Neural progenitor cell (in vitro differentiated cells): ENCODE measurements around the gene MSI2. TPM values are rescaled to one million over a fixed set of nuclear protein-coding genes. Genes with fewer than 3 reads are reported as not detected.

Source experiments
- DNase-seq: peaks from one replicate; pipeline ENCODE4 v3.0.0-alpha.2; 2016; ENCODE audit warnings: low spot score
- H2AFZ ChIP-seq: fragments of 200-600 bp; sonication (generic); replicated peaks from 2 replicates; pipeline ENCODE4 v1.6.1; 2016; ENCODE audit warnings: antibody characterized with exemption
- H3F3A ChIP-seq: fragments of 200-600 bp; sonication (generic); 2 replicates; pipeline ENCODE4 v1.6.1; 2016; ENCODE audit warnings: antibody characterized with exemption, low read depth
- H3K27ac ChIP-seq: fragments of 200-600 bp; sonication (generic); 2 replicates; pipeline ENCODE4 v1.5.1; 2016; ENCODE audit warnings: mild to moderate bottlenecking
- H3K27me3 ChIP-seq: fragments of 200-600 bp; sonication (generic); 2 replicates; pipeline ENCODE4 v1.6.1; 2016; ENCODE audit warnings: mild to moderate bottlenecking, moderate library complexity
- H3K36me3 ChIP-seq: fragments of 200-600 bp; sonication (generic); 2 replicates; pipeline ENCODE4 v1.5.1; 2016
- H3K4me1 ChIP-seq: fragments of 200-600 bp; sonication (generic); 2 replicates; pipeline ENCODE4 v1.6.1; 2016; ENCODE audit warnings: mixed run types
- H3K4me2 ChIP-seq: fragments of 200-600 bp; sonication (generic); 2 replicates; pipeline ENCODE4 v1.6.1; 2016
- H3K4me3 ChIP-seq: fragments of 200-600 bp; sonication (generic); 2 replicates; pipeline ENCODE4 v1.5.1; 2016
- H3K79me2 ChIP-seq: fragments of 200-600 bp; sonication (generic); 2 replicates; pipeline ENCODE4 v1.6.1; 2016; ENCODE audit warnings: low read depth
- H3K9ac ChIP-seq: fragments of 200-600 bp; sonication (generic); 2 replicates; pipeline ENCODE4 v1.6.1; 2016
- H3K9me3 ChIP-seq: fragments of 200-600 bp; sonication (generic); 2 replicates; pipeline ENCODE4 v1.5.1; 2016; ENCODE audit warnings: low read depth
- H4K20me1 ChIP-seq: fragments of 200-600 bp; sonication (generic); 2 replicates; pipeline ENCODE4 v1.6.1; 2016; ENCODE audit warnings: low read depth
- H3K27ac Mint-ChIP-seq: 3 replicates; pipeline ENCODE4 v1.8.0; 2021; ENCODE audit warnings: mixed read lengths
- H3K27me3 Mint-ChIP-seq: 2 replicates; pipeline ENCODE4 v1.8.0; 2022; ENCODE audit warnings: low read depth, mild to moderate bottlenecking, inconsistent platforms, moderate library complexity, mixed read lengths; ENCODE audit not compliant: insufficient read depth
- H3K36me3 Mint-ChIP-seq: 3 replicates; pipeline ENCODE4 v1.8.0; 2021; ENCODE audit warnings: mixed read lengths
- H3K4me1 Mint-ChIP-seq: 3 replicates; pipeline ENCODE4 v1.8.0; 2021; ENCODE audit warnings: mixed read lengths
- H3K4me3 Mint-ChIP-seq: 3 replicates; pipeline ENCODE4 v1.8.0; 2021; ENCODE audit warnings: mild to moderate bottlenecking, moderate library complexity, mixed read lengths
- H3K9me3 Mint-ChIP-seq: 3 replicates; pipeline ENCODE4 v1.8.0; 2020; ENCODE audit warnings: mixed read lengths
- EZH2 ChIP-seq: fragments of 200-600 bp; sonication (generic); IDR thresholded peaks from 2 replicates; pipeline ENCODE4 v1.6.1; 2017; ENCODE audit warnings: antibody characterized with exemption, mild to moderate bottlenecking, moderate library complexity
- EZH2phosphoT487 ChIP-seq: fragments of 200-600 bp; sonication (generic); IDR thresholded peaks from 2 replicates; pipeline ENCODE4 v1.6.1; 2017; ENCODE audit warnings: antibody characterized with exemption
- total RNA-seq: library from RNA; depleted of rRNA; stranded (reverse); fragments of >200 nt; gene quantifications from 2 replicates; pipeline ENCODE4 v1.2.3, GENCODE V29; 2015; ENCODE audit warnings: low replicate concordance
- TF ChIP-seq, protein P1 (sequence below): fragments of 200-600 bp; sonication (generic); IDR thresholded peaks from 2 replicates; pipeline ENCODE4 v1.5.1; 2017; ENCODE audit warnings: antibody characterized with exemption, mild to moderate bottlenecking

MSI2 gene
- total RNA-seq, 1 donor from 2014 or later: 96.9 TPM

- Histone ChIP-seq H3K4me1 (peaks cover 5% of the 10 kb centered on the region), H3K9ac (no peak overlapping the region), H3K79me2 (no peaks in the 10 kb centered on the region), H3K9me3 (no peaks in the 10 kb centered on the region), H3F3A (peaks cover 10% of the 10 kb centered on the region), H3K27me3 (no peaks in the 10 kb centered on the region), H2AFZ (no peak overlapping the region), H4K20me1 (peaks cover 15% of the 10 kb centered on the region), H3K4me3 (no peak overlapping the region), H3K27ac (no peak overlapping the region), H3K36me3 (no peaks in the 10 kb centered on the region), H3K4me2 (no peak overlapping the region)
- H3K9me3 Mint-ChIP-seq: no peaks in the 10 kb centered on the region
- no peak for DNase-seq
- H3K4me1 Mint-ChIP-seq: peaks cover 37% of the 10 kb centered on the region
- H3K27me3 Mint-ChIP-seq: peaks cover 3% of the 10 kb centered on the region
- H3K36me3 Mint-ChIP-seq: peaks cover 39% of the 10 kb centered on the region
- no peak overlapping the region for H3K27ac Mint-ChIP-seq
- TF ChIP-seq, protein P1, sequence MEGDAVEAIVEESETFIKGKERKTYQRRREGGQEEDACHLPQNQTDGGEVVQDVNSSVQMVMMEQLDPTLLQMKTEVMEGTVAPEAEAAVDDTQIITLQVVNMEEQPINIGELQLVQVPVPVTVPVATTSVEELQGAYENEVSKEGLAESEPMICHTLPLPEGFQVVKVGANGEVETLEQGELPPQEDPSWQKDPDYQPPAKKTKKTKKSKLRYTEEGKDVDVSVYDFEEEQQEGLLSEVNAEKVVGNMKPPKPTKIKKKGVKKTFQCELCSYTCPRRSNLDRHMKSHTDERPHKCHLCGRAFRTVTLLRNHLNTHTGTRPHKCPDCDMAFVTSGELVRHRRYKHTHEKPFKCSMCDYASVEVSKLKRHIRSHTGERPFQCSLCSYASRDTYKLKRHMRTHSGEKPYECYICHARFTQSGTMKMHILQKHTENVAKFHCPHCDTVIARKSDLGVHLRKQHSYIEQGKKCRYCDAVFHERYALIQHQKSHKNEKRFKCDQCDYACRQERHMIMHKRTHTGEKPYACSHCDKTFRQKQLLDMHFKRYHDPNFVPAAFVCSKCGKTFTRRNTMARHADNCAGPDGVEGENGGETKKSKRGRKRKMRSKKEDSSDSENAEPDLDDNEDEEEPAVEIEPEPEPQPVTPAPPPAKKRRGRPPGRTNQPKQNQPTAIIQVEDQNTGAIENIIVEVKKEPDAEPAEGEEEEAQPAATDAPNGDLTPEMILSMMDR: no peak
- TF ChIP-seq EZH2phosphoT487: no peak
- TF ChIP-seq EZH2: no peak
- H3K4me3 Mint-ChIP-seq: no peak overlapping the region
Measured at GRCh38 chr17:57670769-57671569, 414.6 kb downstream of the MSI2 start.

- no peak overlapping the region for H3K4me3 ChIP-seq
- Mint-ChIP-seq H3K27ac (peak overlapping the region; percentile 16), H3K27me3 (peaks cover 3% of the 10 kb centered on the region), H3K36me3 (peaks cover 39% of the 10 kb centered on the region), H3K4me1 (peaks cover 33% of the 10 kb centered on the region), H3K4me3 (peak overlapping the region; percentile 28), H3K9me3 (no peaks in the 10 kb centered on the region)
- TF ChIP-seq, protein P1: peak; percentile 98
- no peak for TF ChIP-seq EZH2
- peaks cover 12% of the 10 kb centered on the region for H4K20me1 ChIP-seq
- no peaks in the 10 kb centered on the region for H3K27me3 ChIP-seq
- no peaks in the 10 kb centered on the region for H3K36me3 ChIP-seq
- H3K4me1 ChIP-seq: peaks cover 5% of the 10 kb centered on the region
- DNase-seq: peak; percentile 91
- H3K9ac ChIP-seq: no peak overlapping the region
- H3F3A ChIP-seq: peaks cover 4% of the 10 kb centered on the region
- no peak overlapping the region for H3K4me2 ChIP-seq
- H3K9me3 ChIP-seq: no peaks in the 10 kb centered on the region
- no peaks in the 10 kb centered on the region for H3K79me2 ChIP-seq
- H3K27ac ChIP-seq: no peak overlapping the region
- H2AFZ ChIP-seq: no peak overlapping the region
Measured at GRCh38 chr17:57671667-57672632, 415.6 kb downstream of the MSI2 start.

- Mint-ChIP-seq H3K4me3 (no peak overlapping the region), H3K36me3 (peaks cover 42% of the 10 kb centered on the region), H3K27ac (no peak overlapping the region), H3K27me3 (peaks cover 3% of the 10 kb centered on the region), H3K9me3 (no peaks in the 10 kb centered on the region), H3K4me1 (peaks cover 33% of the 10 kb centered on the region)
- Histone ChIP-seq H3K4me3 (no peak overlapping the region), H3K9ac (no peak overlapping the region), H3F3A (peaks cover 5% of the 10 kb centered on the region), H3K27me3 (no peaks in the 10 kb centered on the region), H3K4me1 (peaks cover 8% of the 10 kb centered on the region), H3K36me3 (no peaks in the 10 kb centered on the region), H3K9me3 (no peaks in the 10 kb centered on the region), H3K4me2 (no peak overlapping the region), H2AFZ (no peak overlapping the region), H4K20me1 (peaks cover 12% of the 10 kb centered on the region), H3K27ac (no peak overlapping the region), H3K79me2 (no peaks in the 10 kb centered on the region)
- TF ChIP-seq EZH2 (no peak), EZH2phosphoT487 (no peak)
- TF ChIP-seq, protein P1: no peak
- DNase-seq: no peak
Measured at GRCh38 chr17:57672971-57673370, 416.6 kb downstream of the MSI2 start.
